ENCODE data around the gene LMNB1.

LMNB1 gene

GRCh38 chr5:126863402-126863801 lies 86.5 kb downstream of the LMNB1 start:
- Histone ChIP-seq H3K27me3 (ENCODE audit: insufficient read depth, poor library complexity, severe bottlenecking) (no peaks in the 10 kb centered on the region), H3K27ac (replicated peaks) (no peak overlapping the region), H3K4me3 (replicated peaks; ENCODE audit: insufficient read depth, low read length) (no peak overlapping the region)
- TF ChIP-seq SPI1 (IDR thresholded peaks at IDR 0.05; ENCODE audit: borderline replicate concordance, low read depth) (no peak), GABPA (IDR thresholded peaks at IDR 0.05; ENCODE audit: low read depth) (no peak), CTCF (IDR thresholded peaks at IDR 0.05; ENCODE audit: insufficient read depth, low read length) (no peak), POLR2AphosphoS5 (IDR thresholded peaks at IDR 0.05; ENCODE audit: low read depth) (no peak), REST (IDR thresholded peaks at IDR 0.05; ENCODE audit: insufficient replicate concordance, low read depth) (no peak)
- no peak for DNase-seq (ENCODE audit: low read depth in 1 of 2, low spot score in 1 of 2)

GRCh38 chr5:126864042-126864688 lies 87.2 kb downstream of the LMNB1 start:
- TF ChIP-seq SPI1 (IDR thresholded peaks at IDR 0.05; ENCODE audit: borderline replicate concordance, low read depth) (no peak), CTCF (IDR thresholded peaks at IDR 0.05; ENCODE audit: insufficient read depth, low read length) (no peak), POLR2AphosphoS5 (IDR thresholded peaks at IDR 0.05; ENCODE audit: low read depth) (no peak), GABPA (IDR thresholded peaks at IDR 0.05; ENCODE audit: low read depth) (no peak), REST (IDR thresholded peaks at IDR 0.05; ENCODE audit: insufficient replicate concordance, low read depth) (no peak)
- H3K27me3 ChIP-seq (ENCODE audit: insufficient read depth, poor library complexity, severe bottlenecking): no peaks in the 10 kb centered on the region
- no peak for DNase-seq (ENCODE audit: low read depth in 1 of 2, low spot score in 1 of 2)
- H3K4me3 ChIP-seq (replicated peaks; ENCODE audit: insufficient read depth, low read length): no peak overlapping the region
- H3K27ac ChIP-seq (replicated peaks): no peak overlapping the region

GRCh38 chr5:126865299-126865698 lies 88.4 kb downstream of the LMNB1 start:
- no peak for DNase-seq (ENCODE audit: low read depth in 1 of 2, low spot score in 1 of 2)
- Histone ChIP-seq H3K27ac (replicated peaks) (no peak overlapping the region), H3K27me3 (ENCODE audit: insufficient read depth, poor library complexity, severe bottlenecking) (no peaks in the 10 kb centered on the region), H3K4me3 (replicated peaks; ENCODE audit: insufficient read depth, low read length) (no peak overlapping the region)
- TF ChIP-seq REST (IDR thresholded peaks at IDR 0.05; ENCODE audit: insufficient replicate concordance, low read depth) (no peak), CTCF (IDR thresholded peaks at IDR 0.05; ENCODE audit: insufficient read depth, low read length) (no peak), GABPA (IDR thresholded peaks at IDR 0.05; ENCODE audit: low read depth) (no peak), SPI1 (IDR thresholded peaks at IDR 0.05; ENCODE audit: borderline replicate concordance, low read depth) (no peak), POLR2AphosphoS5 (IDR thresholded peaks at IDR 0.05; ENCODE audit: low read depth) (no peak)
